HL-60 (cell line): ENCODE results near the gene ITPK1.

Experiments
- DNase-seq, 2 experiments: peaks; one replicate each; pipeline ENCODE4 v3.0.0-alpha.2; 2010 to 2020; ENCODE audit warnings: low read depth in 1 of 2, low spot score in 1 of 2
- H3K27ac ChIP-seq: fragments of 250-450 bp; sonication (Bioruptor Pico); replicated peaks from 2 replicates; pipeline ENCODE4 v1.5.1; 2020; ENCODE audit warnings: mild to moderate bottlenecking, moderate library complexity
- H3K27me3 ChIP-seq: fragments of 250-450 bp; sonication (Bioruptor Pico); 2 replicates; pipeline ENCODE4 v1.5.1; 2021; ENCODE audit warnings: mild to moderate bottlenecking, moderate library complexity; ENCODE audit not compliant: insufficient read depth, poor library complexity, severe bottlenecking
- H3K4me3 ChIP-seq: replicated peaks from 2 replicates; pipeline ENCODE4 v1.5.1; 2011; ENCODE audit warnings: mild to moderate bottlenecking, control low read depth, low read length; ENCODE audit not compliant: insufficient read depth
- GABPA ChIP-seq: IDR thresholded peaks from 2 replicates; pipeline ENCODE4 v1.6.1; 2012; ENCODE audit warnings: low read depth
- POLR2AphosphoS5 ChIP-seq: IDR thresholded peaks from 2 replicates; pipeline ENCODE4 v1.6.1; 2012; ENCODE audit warnings: low read depth
- SPI1 ChIP-seq: IDR thresholded peaks from 2 replicates; pipeline ENCODE4 v1.6.1; 2012; ENCODE audit warnings: low read depth, mild to moderate bottlenecking, borderline replicate concordance
- TF ChIP-seq, protein P1 (sequence below): IDR thresholded peaks from 2 replicates; pipeline ENCODE4 v1.6.1; 2012; ENCODE audit warnings: low read depth; ENCODE audit not compliant: insufficient replicate concordance
- TF ChIP-seq, protein P2 (sequence below): IDR thresholded peaks from one replicate; pipeline ENCODE4 v1.5.1; 2011; ENCODE audit warnings: low read length, control low read depth, inconsistent platforms; ENCODE audit not compliant: insufficient read depth

The ITPK1 gene

GRCh38 chr14:93105362-93105761 is 10.4 kb downstream of the ITPK1 start:
- H3K27me3 ChIP-seq, result no peaks in the 10 kb centered on the region
- peak overlapping the region; percentile 43 for H3K27ac ChIP-seq
- no peak overlapping the region for H3K4me3 ChIP-seq
- TF ChIP-seq GABPA (no peak), POLR2AphosphoS5 (no peak), SPI1 (no peak)
- TF ChIP-seq, protein P1, sequence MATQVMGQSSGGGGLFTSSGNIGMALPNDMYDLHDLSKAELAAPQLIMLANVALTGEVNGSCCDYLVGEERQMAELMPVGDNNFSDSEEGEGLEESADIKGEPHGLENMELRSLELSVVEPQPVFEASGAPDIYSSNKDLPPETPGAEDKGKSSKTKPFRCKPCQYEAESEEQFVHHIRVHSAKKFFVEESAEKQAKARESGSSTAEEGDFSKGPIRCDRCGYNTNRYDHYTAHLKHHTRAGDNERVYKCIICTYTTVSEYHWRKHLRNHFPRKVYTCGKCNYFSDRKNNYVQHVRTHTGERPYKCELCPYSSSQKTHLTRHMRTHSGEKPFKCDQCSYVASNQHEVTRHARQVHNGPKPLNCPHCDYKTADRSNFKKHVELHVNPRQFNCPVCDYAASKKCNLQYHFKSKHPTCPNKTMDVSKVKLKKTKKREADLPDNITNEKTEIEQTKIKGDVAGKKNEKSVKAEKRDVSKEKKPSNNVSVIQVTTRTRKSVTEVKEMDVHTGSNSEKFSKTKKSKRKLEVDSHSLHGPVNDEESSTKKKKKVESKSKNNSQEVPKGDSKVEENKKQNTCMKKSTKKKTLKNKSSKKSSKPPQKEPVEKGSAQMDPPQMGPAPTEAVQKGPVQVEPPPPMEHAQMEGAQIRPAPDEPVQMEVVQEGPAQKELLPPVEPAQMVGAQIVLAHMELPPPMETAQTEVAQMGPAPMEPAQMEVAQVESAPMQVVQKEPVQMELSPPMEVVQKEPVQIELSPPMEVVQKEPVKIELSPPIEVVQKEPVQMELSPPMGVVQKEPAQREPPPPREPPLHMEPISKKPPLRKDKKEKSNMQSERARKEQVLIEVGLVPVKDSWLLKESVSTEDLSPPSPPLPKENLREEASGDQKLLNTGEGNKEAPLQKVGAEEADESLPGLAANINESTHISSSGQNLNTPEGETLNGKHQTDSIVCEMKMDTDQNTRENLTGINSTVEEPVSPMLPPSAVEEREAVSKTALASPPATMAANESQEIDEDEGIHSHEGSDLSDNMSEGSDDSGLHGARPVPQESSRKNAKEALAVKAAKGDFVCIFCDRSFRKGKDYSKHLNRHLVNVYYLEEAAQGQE, result no peak
- TF ChIP-seq, protein P2, sequence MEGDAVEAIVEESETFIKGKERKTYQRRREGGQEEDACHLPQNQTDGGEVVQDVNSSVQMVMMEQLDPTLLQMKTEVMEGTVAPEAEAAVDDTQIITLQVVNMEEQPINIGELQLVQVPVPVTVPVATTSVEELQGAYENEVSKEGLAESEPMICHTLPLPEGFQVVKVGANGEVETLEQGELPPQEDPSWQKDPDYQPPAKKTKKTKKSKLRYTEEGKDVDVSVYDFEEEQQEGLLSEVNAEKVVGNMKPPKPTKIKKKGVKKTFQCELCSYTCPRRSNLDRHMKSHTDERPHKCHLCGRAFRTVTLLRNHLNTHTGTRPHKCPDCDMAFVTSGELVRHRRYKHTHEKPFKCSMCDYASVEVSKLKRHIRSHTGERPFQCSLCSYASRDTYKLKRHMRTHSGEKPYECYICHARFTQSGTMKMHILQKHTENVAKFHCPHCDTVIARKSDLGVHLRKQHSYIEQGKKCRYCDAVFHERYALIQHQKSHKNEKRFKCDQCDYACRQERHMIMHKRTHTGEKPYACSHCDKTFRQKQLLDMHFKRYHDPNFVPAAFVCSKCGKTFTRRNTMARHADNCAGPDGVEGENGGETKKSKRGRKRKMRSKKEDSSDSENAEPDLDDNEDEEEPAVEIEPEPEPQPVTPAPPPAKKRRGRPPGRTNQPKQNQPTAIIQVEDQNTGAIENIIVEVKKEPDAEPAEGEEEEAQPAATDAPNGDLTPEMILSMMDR, result no peak
- DNase-seq, result peak; percentile 66 to 92

DNA sequence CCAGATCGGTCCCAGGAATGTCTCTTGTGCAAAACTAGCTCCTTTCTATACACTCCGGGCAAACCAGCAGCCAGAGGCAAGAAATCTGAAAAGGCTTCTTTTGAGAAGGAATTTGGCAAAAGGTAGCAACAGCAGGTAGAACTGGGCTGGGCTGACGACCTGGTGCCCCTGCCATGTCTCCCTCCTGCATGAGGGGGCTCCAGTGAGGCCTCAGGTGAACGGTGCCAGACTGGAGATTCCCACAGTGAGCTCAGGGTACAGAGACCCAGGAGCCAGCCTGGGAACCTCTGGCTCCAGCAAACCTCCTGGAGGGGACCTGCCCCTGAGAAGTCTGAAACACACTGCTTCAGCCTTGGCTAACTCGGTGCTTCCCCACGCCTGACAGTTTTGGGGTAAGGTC is 10.8 kb downstream of the ITPK1 start:
- H3K27me3 ChIP-seq, result no peaks in the 10 kb centered on the region
- TF ChIP-seq, protein P1, result no peak
- TF ChIP-seq SPI1 (no peak), POLR2AphosphoS5 (no peak), GABPA (no peak)
- no peak for DNase-seq
- peak overlapping the region; percentile 43 for H3K27ac ChIP-seq
- no peak overlapping the region for H3K4me3 ChIP-seq

GRCh38 chr14:93103392-93104080 is 12.2 kb downstream of the ITPK1 start:
- Histone ChIP-seq H3K27me3 (no peaks in the 10 kb centered on the region), H3K27ac (peak overlapping the region; percentile 58), H3K4me3 (no peak overlapping the region)
- DNase-seq, result peak in 1 of 2 experiments; percentile 85
- TF ChIP-seq GABPA, result peak; percentile 42; the same call in 1 of the 2 replicates
- no peak for TF ChIP-seq POLR2AphosphoS5
- no peak for TF ChIP-seq SPI1
- TF ChIP-seq, protein P1, result no peak

GRCh38 chr14:93102141-93102540 is 13.6 kb downstream of the ITPK1 start:
- H3K27ac ChIP-seq, result no peak overlapping the region
- H3K27me3 ChIP-seq, result no peaks in the 10 kb centered on the region
- H3K4me3 ChIP-seq, result no peak overlapping the region
- DNase-seq, result no peak
- TF ChIP-seq SPI1 (no peak), GABPA (no peak), POLR2AphosphoS5 (no peak)
- TF ChIP-seq, protein P2, result no peak
- TF ChIP-seq, protein P1, result no peak
